ENCODE data around the gene FGB. TPM values are rescaled to one million over a fixed set of nuclear protein-coding genes. Genes with fewer than 3 reads are reported as not detected.
A peak's percentile ranks its signal among the peaks of the same experiment; 100 is the strongest.

The FGB gene
- total and polyA plus RNA-seq, 2 of the 13 experiments (the other 11 are each of a cell fraction or from before 2014, with no cell fraction given) = 226 to 784 TPM

- TF ChIP-seq ZBTB7B (CRISPR knock-in tag; IDR thresholded peaks at IDR 0.05) = peak; percentile 69; the same call in 1 of the 2 replicates
- TF ChIP-seq FOSL1 (CRISPR knock-in tag; IDR thresholded peaks at IDR 0.05; ENCODE audit: borderline replicate concordance) = 0 out of 2 replicates have a peak, but pooled peaks have one; percentile 29
- no peak for TF ChIP-seq ZNF781 (CRISPR knock-in tag; IDR thresholded peaks at IDR 0.05; ENCODE audit: borderline replicate concordance, not compliant biosample characterization)
- peak; percentile 63; the same call in 1 of the 2 replicates for TF ChIP-seq HMGXB3 (CRISPR knock-in tag; IDR thresholded peaks at IDR 0.05; ENCODE audit: borderline replicate concordance)
- TF ChIP-seq DNMT1 (CRISPR knock-in tag; IDR thresholded peaks at IDR 0.05) = no peak
- TF ChIP-seq ZNF256 (CRISPR knock-in tag; conservative IDR thresholded peaks at IDR 0.05) = no peak
- TF ChIP-seq PHF21A (CRISPR knock-in tag; IDR thresholded peaks at IDR 0.05) = peak; percentile 80; the same call in 1 of the 2 replicates
- no peak for TF ChIP-seq SP1 (IDR thresholded peaks at IDR 0.05)
- TF ChIP-seq SP1 (CRISPR knock-in tag; IDR thresholded peaks at IDR 0.05) = no peak
- no peak for TF ChIP-seq ZSCAN25 (CRISPR knock-in tag; IDR thresholded peaks at IDR 0.05)
- TF ChIP-seq ZNF143 (CRISPR knock-in tag; IDR thresholded peaks at IDR 0.05) = no peak
- TF ChIP-seq ZNF674 (CRISPR knock-in tag; IDR thresholded peaks at IDR 0.05; ENCODE audit: low read depth) = no peak
- TF ChIP-seq BRCA1 (CRISPR knock-in tag; IDR thresholded peaks at IDR 0.05) = no peak
- TF ChIP-seq SIN3A (IDR thresholded peaks at IDR 0.05; ENCODE audit: borderline replicate concordance, low read depth, low read length) = peak; percentile 50; the same call in 1 of the 2 replicates
- TF ChIP-seq TAF1 (CRISPR knock-in tag; IDR thresholded peaks at IDR 0.05) = no peak
- no peak for TF ChIP-seq ZBTB4 (CRISPR knock-in tag; IDR thresholded peaks at IDR 0.05; ENCODE audit: borderline replicate concordance)
- TF ChIP-seq, protein P1, sequence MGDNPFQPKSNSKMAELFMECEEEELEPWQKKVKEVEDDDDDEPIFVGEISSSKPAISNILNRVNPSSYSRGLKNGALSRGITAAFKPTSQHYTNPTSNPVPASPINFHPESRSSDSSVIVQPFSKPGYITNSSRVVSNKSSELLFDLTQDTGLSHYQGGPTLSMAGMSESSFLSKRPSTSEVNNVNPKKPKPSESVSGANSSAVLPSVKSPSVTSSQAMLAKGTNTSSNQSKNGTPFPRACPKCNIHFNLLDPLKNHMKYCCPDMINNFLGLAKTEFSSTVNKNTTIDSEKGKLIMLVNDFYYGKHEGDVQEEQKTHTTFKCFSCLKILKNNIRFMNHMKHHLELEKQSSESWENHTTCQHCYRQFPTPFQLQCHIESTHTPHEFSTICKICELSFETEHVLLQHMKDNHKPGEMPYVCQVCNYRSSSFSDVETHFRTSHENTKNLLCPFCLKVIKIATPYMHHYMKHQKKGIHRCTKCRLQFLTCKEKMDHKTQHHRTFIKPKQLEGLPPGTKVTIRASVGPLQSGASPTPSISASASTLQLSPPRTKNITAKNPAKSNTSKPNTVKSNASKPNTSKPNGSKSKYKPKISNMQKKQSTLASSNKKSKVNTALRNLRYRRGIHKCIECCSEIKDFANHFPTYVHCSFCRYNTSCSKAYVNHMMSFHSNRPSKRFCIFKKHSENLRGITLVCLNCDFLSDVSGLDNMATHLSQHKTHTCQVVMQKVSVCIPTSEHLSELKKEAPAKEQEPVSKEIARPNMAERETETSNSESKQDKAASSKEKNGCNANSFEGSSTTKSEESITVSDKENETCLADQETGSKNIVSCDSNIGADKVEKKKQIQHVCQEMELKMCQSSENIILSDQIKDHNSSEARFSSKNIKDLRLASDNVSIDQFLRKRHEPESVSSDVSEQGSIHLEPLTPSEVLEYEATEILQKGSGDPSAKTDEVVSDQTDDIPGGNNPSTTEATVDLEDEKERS (CRISPR knock-in tag; IDR thresholded peaks at IDR 0.05) = no peak; the same call in 1 of the 2 replicates
- peak; percentile 60; the same call in 1 of the 2 replicates for TF ChIP-seq MLX (CRISPR knock-in tag; IDR thresholded peaks at IDR 0.05)
Measured at GRCh38 chr4:154559494-154560418, 3.1 kb upstream of the FGB start (continued).
